ENCODE data around the gene OCA2. TPM values are rescaled to one million over a fixed set of nuclear protein-coding genes. Genes with fewer than 3 reads are reported as not detected.

The OCA2 gene
- total RNA-seq, 1 experiment from 2014 or later = not detected

GRCh38 chr15:28002136-28002861 is 96.8 kb downstream of the OCA2 start:
- intact Hi-C loops (cut with micrococcal nuclease) = no loop called here
- CTCF ChIA-PET = no interaction called here
- no TSS peak for BruUV-seq (replicated peaks)

GRCh38 chr15:28001641-28002040 is 97.5 kb downstream of the OCA2 start:
- Mint-ChIP-seq H3K36me3 (ENCODE audit: insufficient read depth, unreplicated experiment) (no peaks in the 10 kb centered on the region), H3K4me1 (ENCODE audit: insufficient read depth, unreplicated experiment) (no peaks in the 10 kb centered on the region), H3K27me3 (ENCODE audit: insufficient read depth, unreplicated experiment) (no peaks in the 10 kb centered on the region), H3K9me3 (ENCODE audit: unreplicated experiment) (peaks cover 42% of the 10 kb centered on the region), H3K27ac (ENCODE audit: low read depth, unreplicated experiment) (no peak overlapping the region), H3K4me3 (ENCODE audit: unreplicated experiment) (no peak overlapping the region)
- no peak for TF ChIP-seq CTCF (IDR thresholded peaks at IDR 0.05; ENCODE audit: unreplicated experiment)
- ChIA-PET POLR2A (no interaction called here), CTCF (no interaction called here)
- no TSS peak for BruUV-seq (replicated peaks)
- intact Hi-C loops (cut with micrococcal nuclease) = no loop called here
- DNase-seq (ENCODE audit: unreplicated experiment) = no peak

More at GRCh38 chr15:28002136-28002861, 96.8 kb downstream of the OCA2 start:
- POLR2A ChIA-PET = no interaction called here
- H3K9me3 Mint-ChIP-seq (ENCODE audit: unreplicated experiment) = peaks cover 42% of the 10 kb centered on the region
- H3K27me3 Mint-ChIP-seq (ENCODE audit: insufficient read depth, unreplicated experiment) = no peaks in the 10 kb centered on the region
- no peak for DNase-seq (ENCODE audit: unreplicated experiment)
- no peaks in the 10 kb centered on the region for H3K4me1 Mint-ChIP-seq (ENCODE audit: insufficient read depth, unreplicated experiment)
- no peaks in the 10 kb centered on the region for H3K36me3 Mint-ChIP-seq (ENCODE audit: insufficient read depth, unreplicated experiment)
- H3K27ac Mint-ChIP-seq (ENCODE audit: low read depth, unreplicated experiment) = no peak overlapping the region
- TF ChIP-seq CTCF (IDR thresholded peaks at IDR 0.05; ENCODE audit: unreplicated experiment) = no peak
- no peak overlapping the region for H3K4me3 Mint-ChIP-seq (ENCODE audit: unreplicated experiment)

DNA sequence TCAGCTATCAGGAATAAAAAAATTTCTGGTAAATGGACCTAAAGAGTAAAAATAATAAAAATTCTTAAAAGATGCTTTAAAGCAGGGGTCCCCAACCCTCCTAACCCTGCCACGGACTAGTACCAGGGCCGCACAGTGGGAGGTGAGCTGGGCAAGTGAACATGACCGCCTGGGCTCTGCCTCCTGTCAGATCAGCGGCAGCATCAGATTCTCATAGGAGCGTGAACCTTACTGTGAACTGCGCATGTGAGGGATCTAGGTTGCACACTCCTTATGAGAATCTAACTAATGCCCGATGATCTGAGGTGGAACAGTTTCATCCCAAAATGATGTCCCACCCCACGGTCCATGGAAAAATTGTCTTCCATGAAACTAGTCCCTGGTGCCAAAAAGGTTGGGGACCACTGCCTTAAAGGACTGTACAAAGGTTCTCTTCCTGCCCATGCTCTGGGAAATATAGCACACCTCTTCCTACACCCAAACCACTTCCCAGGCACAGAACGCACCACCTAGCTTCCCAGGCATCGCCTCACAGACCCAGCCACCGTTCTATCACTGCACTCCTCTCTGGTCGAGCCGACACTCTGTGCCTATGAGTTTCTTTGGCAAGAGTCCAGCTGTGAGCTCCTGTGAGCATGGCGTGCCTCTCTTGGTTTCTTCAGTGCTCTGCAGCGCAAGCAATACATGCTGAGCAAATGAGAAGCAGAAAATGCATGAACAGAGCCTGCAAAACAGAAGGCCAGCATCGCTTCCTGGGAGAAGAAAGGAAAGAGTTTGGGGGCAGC is 104.9 kb downstream of the OCA2 start:
- TF ChIP-seq CTCF (IDR thresholded peaks at IDR 0.05; ENCODE audit: unreplicated experiment) = no peak
- ChIA-PET POLR2A (no interaction called here), CTCF (no interaction called here)
- H3K9me3 Mint-ChIP-seq (ENCODE audit: unreplicated experiment) = peaks cover 27% of the 10 kb centered on the region
- no peak overlapping the region for H3K4me3 Mint-ChIP-seq (ENCODE audit: unreplicated experiment)
- intact Hi-C loops (cut with micrococcal nuclease) = no loop called here
- DNase-seq (ENCODE audit: unreplicated experiment) = no peak
- H3K36me3 Mint-ChIP-seq (ENCODE audit: insufficient read depth, unreplicated experiment) = no peaks in the 10 kb centered on the region
- no TSS peak for BruUV-seq (replicated peaks)
- no peaks in the 10 kb centered on the region for H3K4me1 Mint-ChIP-seq (ENCODE audit: insufficient read depth, unreplicated experiment)
- no peak overlapping the region for H3K27ac Mint-ChIP-seq (ENCODE audit: low read depth, unreplicated experiment)
- no peaks in the 10 kb centered on the region for H3K27me3 Mint-ChIP-seq (ENCODE audit: insufficient read depth, unreplicated experiment)

- no peak for DNase-seq (ENCODE audit: unreplicated experiment)
- Mint-ChIP-seq H3K4me1 (ENCODE audit: insufficient read depth, unreplicated experiment) (no peaks in the 10 kb centered on the region), H3K27ac (ENCODE audit: low read depth, unreplicated experiment) (no peak overlapping the region), H3K4me3 (ENCODE audit: unreplicated experiment) (no peak overlapping the region), H3K27me3 (ENCODE audit: insufficient read depth, unreplicated experiment) (no peaks in the 10 kb centered on the region), H3K36me3 (ENCODE audit: insufficient read depth, unreplicated experiment) (no peaks in the 10 kb centered on the region), H3K9me3 (ENCODE audit: unreplicated experiment) (peaks cover 31% of the 10 kb centered on the region)
- CTCF ChIA-PET = no interaction called here
- BruUV-seq (replicated peaks) = no TSS peak
- intact Hi-C loops (cut with micrococcal nuclease) = no loop called here
- TF ChIP-seq CTCF (IDR thresholded peaks at IDR 0.05; ENCODE audit: unreplicated experiment) = no peak
- POLR2A ChIA-PET = no interaction called here
These were observed 105.6 kb downstream of the OCA2 start for GRCh38 chr15:27993544-27993943.
